ENCODE results near the gene KRTAP12-3. TPM values are rescaled to one million over a fixed set of nuclear protein-coding genes. Genes with fewer than 3 reads are reported as not detected.
"Not testable (repeated sequence)": the region's sequence is repeated elsewhere in the genome, so short reads cannot be mapped to it uniquely, and the experiment has no call there.

KRTAP12-3 gene
- total RNA-seq, 1 donor from 2014 or later: not detected

DNA sequence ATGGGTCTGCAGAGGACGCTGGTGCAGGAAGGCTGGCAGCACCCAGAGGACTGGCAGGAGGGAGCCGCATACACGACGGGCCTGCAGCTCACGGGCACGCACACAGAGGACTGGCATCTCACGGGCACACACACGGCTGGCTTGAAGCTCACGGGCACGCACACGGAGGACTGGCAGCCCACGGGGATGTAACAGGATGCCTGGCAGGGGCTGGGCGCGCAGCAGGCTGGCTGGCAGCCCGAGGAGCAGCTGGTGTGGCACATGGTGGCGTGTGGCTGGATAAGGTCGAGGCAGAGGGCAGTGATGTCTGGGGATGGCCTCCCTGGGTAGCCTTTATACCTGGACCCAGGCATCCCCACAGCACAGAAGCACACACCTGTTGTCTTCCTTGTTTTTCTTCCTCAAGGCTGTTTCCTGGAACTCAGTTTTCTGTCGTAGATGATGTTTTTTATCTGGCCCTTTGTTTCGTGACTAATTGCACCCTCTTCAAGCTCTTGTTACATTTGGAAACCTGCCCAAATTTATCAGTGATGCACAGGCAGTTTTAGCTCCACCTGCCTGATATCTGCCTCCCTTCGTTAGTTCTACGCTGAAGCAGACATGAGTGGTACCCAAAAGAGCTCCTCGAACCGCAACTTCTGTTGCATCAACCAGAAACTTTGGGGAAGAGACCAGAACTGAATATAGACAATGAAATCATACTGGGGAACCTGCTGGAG lies 24.3 kb downstream of the KRTAP12-3 start, which contains the start of gene KRTAP12-1:
Gene KRTAP12-1, minus strand, starts transcription at position 303 of the 719 bp plus-strand sequence. Its CDS starts 40 bp downstream, at position 263.
- Histone ChIP-seq H3K4me2 (no peak within 1 kb of the TSS), H3K4me1 (peaks cover 11% of the 10 kb centered on the region), H3K27me3 (peaks cover 10% of the 10 kb centered on the region), H3K9me3 (ENCODE audit: low read depth) (no peaks in the 10 kb centered on the region), H3K27ac (no peak within 1 kb of the TSS), H3F3A (ENCODE audit: low read depth) (peaks cover 6% of the 10 kb centered on the region), H3K4me3 (no peak within 1 kb of the TSS), H4K20me1 (ENCODE audit: low read depth) (no peaks in the 10 kb centered on the region), H3K79me2 (ENCODE audit: low read depth) (no peaks in the 10 kb centered on the region), H2AFZ (replicated peaks) (no peak within 1 kb of the TSS), H3K9ac (no peak within 1 kb of the TSS), H3K36me3 (no peaks in the 10 kb centered on the region)
- H3K27ac Mint-ChIP-seq: peak within 1 kb of the TSS; percentile 74
- peaks cover 7% of the 10 kb centered on the region for H3K9me3 Mint-ChIP-seq
- peaks cover 13% of the 10 kb centered on the region for H3K27me3 Mint-ChIP-seq (ENCODE audit: insufficient read depth, low read depth)
- peaks cover 12% of the 10 kb centered on the region for H3K4me1 Mint-ChIP-seq
- H3K4me3 Mint-ChIP-seq: no peak within 1 kb of the TSS
- H3K36me3 Mint-ChIP-seq: no peaks in the 10 kb centered on the region
- TF ChIP-seq EZH2phosphoT487 (IDR thresholded peaks at IDR 0.05): no peak
- DNase-seq (ENCODE audit: low spot score): no peak

- no peak overlapping the region for H3K27ac ChIP-seq
- H3K27me3 ChIP-seq: peaks cover 16% of the 10 kb centered on the region
- no peak overlapping the region for H2AFZ ChIP-seq (replicated peaks)
- H3K36me3 Mint-ChIP-seq: no peaks in the 10 kb centered on the region
- H3F3A ChIP-seq (ENCODE audit: low read depth): peaks cover 9% of the 10 kb centered on the region
- H3K4me2 ChIP-seq: no peak overlapping the region
- peaks cover 16% of the 10 kb centered on the region for H3K27me3 Mint-ChIP-seq (ENCODE audit: insufficient read depth, low read depth)
- no peak overlapping the region for H3K27ac Mint-ChIP-seq
- no peak overlapping the region for H3K4me3 ChIP-seq
- H3K9me3 Mint-ChIP-seq: peaks cover 7% of the 10 kb centered on the region
- peaks cover 12% of the 10 kb centered on the region for H3K4me1 ChIP-seq
- no peaks in the 10 kb centered on the region for H4K20me1 ChIP-seq (ENCODE audit: low read depth)
- no peak overlapping the region for H3K9ac ChIP-seq
- H3K4me1 Mint-ChIP-seq: peaks cover 19% of the 10 kb centered on the region
- no peak for TF ChIP-seq EZH2phosphoT487 (IDR thresholded peaks at IDR 0.05)
- H3K4me3 Mint-ChIP-seq: no peak overlapping the region
- no peaks in the 10 kb centered on the region for H3K9me3 ChIP-seq (ENCODE audit: low read depth)
- DNase-seq (ENCODE audit: low spot score): no peak
- no peaks in the 10 kb centered on the region for H3K79me2 ChIP-seq (ENCODE audit: low read depth)
- H3K36me3 ChIP-seq: no peaks in the 10 kb centered on the region
These were observed 24.9 kb downstream of the KRTAP12-3 start for GRCh38 chr21:44682580-44683151.

GRCh38 chr21:44684077-44684476 lies 26.3 kb downstream of the KRTAP12-3 start:
- H3K27me3 ChIP-seq: peaks cover 19% of the 10 kb centered on the region
- H3K9ac ChIP-seq: no peak overlapping the region
- no peak overlapping the region for H3K27ac Mint-ChIP-seq
- no peaks in the 10 kb centered on the region for H3K79me2 ChIP-seq (ENCODE audit: low read depth)
- no peak overlapping the region for H3K4me3 Mint-ChIP-seq
- H3F3A ChIP-seq (ENCODE audit: low read depth): peaks cover 9% of the 10 kb centered on the region
- H3K4me2 ChIP-seq: no peak overlapping the region
- no peak for DNase-seq (ENCODE audit: low spot score)
- H3K36me3 Mint-ChIP-seq: no peaks in the 10 kb centered on the region
- H3K4me1 Mint-ChIP-seq: peaks cover 23% of the 10 kb centered on the region
- H3K27ac ChIP-seq: no peak overlapping the region
- no peak overlapping the region for H3K4me3 ChIP-seq
- no peak overlapping the region for H2AFZ ChIP-seq (replicated peaks)
- TF ChIP-seq EZH2phosphoT487 (IDR thresholded peaks at IDR 0.05) (no peak), CTCF (IDR thresholded peaks at IDR 0.05) (no peak), EZH2 (IDR thresholded peaks at IDR 0.05) (no peak)
- no peaks in the 10 kb centered on the region for H3K9me3 ChIP-seq (ENCODE audit: low read depth)
- peaks cover 19% of the 10 kb centered on the region for H3K27me3 Mint-ChIP-seq (ENCODE audit: insufficient read depth, low read depth)
- no peaks in the 10 kb centered on the region for H3K36me3 ChIP-seq
- peaks cover 12% of the 10 kb centered on the region for H3K4me1 ChIP-seq
- H3K9me3 Mint-ChIP-seq: peaks cover 7% of the 10 kb centered on the region
- no peaks in the 10 kb centered on the region for H4K20me1 ChIP-seq (ENCODE audit: low read depth)

DNA sequence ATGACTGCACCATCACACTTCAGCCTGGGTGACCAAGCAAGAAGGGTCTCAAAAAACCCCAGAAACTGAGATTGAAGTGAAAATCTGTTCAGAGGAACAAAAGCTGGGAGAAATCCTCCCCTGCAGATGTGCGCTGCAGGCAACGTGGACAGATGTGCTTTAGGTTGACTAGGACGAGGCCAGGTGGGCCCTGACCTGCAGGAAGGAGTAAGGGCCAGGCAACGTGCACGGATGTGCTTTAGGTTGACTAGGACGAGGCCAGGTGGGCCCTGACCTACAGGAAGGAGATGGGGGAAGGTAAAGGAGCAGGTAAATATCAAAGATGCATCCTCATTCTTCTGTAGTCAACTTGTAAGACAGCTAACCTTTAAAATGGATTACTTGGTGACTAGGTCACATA lies 26.8 kb downstream of the KRTAP12-3 start:
- Mint-ChIP-seq H3K9me3 (peaks cover 7% of the 10 kb centered on the region), H3K4me3 (no peak overlapping the region), H3K27me3 (ENCODE audit: insufficient read depth, low read depth) (peaks cover 19% of the 10 kb centered on the region), H3K27ac (no peak overlapping the region), H3K4me1 (peaks cover 23% of the 10 kb centered on the region), H3K36me3 (no peaks in the 10 kb centered on the region)
- Histone ChIP-seq H4K20me1 (ENCODE audit: low read depth) (no peaks in the 10 kb centered on the region), H3K4me2 (no peak overlapping the region), H3K36me3 (no peaks in the 10 kb centered on the region), H3F3A (ENCODE audit: low read depth) (peaks cover 9% of the 10 kb centered on the region), H3K27me3 (peaks cover 19% of the 10 kb centered on the region), H3K27ac (no peak overlapping the region), H3K4me1 (peaks cover 12% of the 10 kb centered on the region), H2AFZ (replicated peaks) (no peak overlapping the region), H3K9me3 (ENCODE audit: low read depth) (no peaks in the 10 kb centered on the region), H3K9ac (no peak overlapping the region), H3K79me2 (ENCODE audit: low read depth) (no peaks in the 10 kb centered on the region), H3K4me3 (no peak overlapping the region)
- no peak for TF ChIP-seq EZH2 (IDR thresholded peaks at IDR 0.05)
- no peak for TF ChIP-seq EZH2phosphoT487 (IDR thresholded peaks at IDR 0.05)
- DNase-seq (ENCODE audit: low spot score): no peak

GRCh38 chr21:44685050-44685449 lies 27.3 kb downstream of the KRTAP12-3 start:
- not testable (repeated sequence) for H3K27ac Mint-ChIP-seq; H3K36me3 ChIP-seq; H3K9ac ChIP-seq; DNase-seq (ENCODE audit: low spot score); H3K9me3 Mint-ChIP-seq; H3K4me2 ChIP-seq; H3K4me3 Mint-ChIP-seq; H3K36me3 Mint-ChIP-seq; H2AFZ ChIP-seq (replicated peaks); H3F3A ChIP-seq (ENCODE audit: low read depth); H3K27ac ChIP-seq; H3K4me3 ChIP-seq; H3K79me2 ChIP-seq (ENCODE audit: low read depth); H4K20me1 ChIP-seq (ENCODE audit: low read depth); H3K9me3 ChIP-seq (ENCODE audit: low read depth)
- H3K4me1 ChIP-seq: peaks cover 12% of the 10 kb centered on the region
- peaks cover 19% of the 10 kb centered on the region for H3K27me3 ChIP-seq
- H3K4me1 Mint-ChIP-seq: peaks cover 23% of the 10 kb centered on the region
- peaks cover 20% of the 10 kb centered on the region for H3K27me3 Mint-ChIP-seq (ENCODE audit: insufficient read depth, low read depth)
